Endodermal cell (in vitro differentiated cells): Measurements from ENCODE around the gene ADGRG7. TPM values are rescaled to one million over a fixed set of nuclear protein-coding genes. Genes with fewer than 3 reads are reported as not detected.

Experiments used
- DNase-seq: peaks from one replicate; pipeline ENCODE4 v3.0.0-alpha.2; 2017
- H3K27ac ChIP-seq: 2 replicates; pipeline ENCODE4 v1.5.1; 2013; ENCODE audit warnings: mild to moderate bottlenecking, low read depth, low read length, moderate library complexity
- H3K27me3 ChIP-seq: 2 replicates; pipeline ENCODE4 v1.6.1; 2013; ENCODE audit warnings: mild to moderate bottlenecking, low read length, moderate library complexity; ENCODE audit not compliant: insufficient read depth, control insufficient read depth, poor library complexity, severe bottlenecking
- H3K36me3 ChIP-seq: 2 replicates; pipeline ENCODE4 v1.7.0; 2013; ENCODE audit warnings: mild to moderate bottlenecking, low read length, moderate library complexity; ENCODE audit not compliant: control insufficient read depth, insufficient read depth
- H3K4me1 ChIP-seq: one replicate; pipeline ENCODE4 v1.7.0; 2013; ENCODE audit warnings: low read length; ENCODE audit not compliant: control insufficient read depth, insufficient read depth
- H3K4me3 ChIP-seq: 2 replicates; pipeline ENCODE4 v1.5.1; 2013; ENCODE audit warnings: mild to moderate bottlenecking, low read length, moderate library complexity
- H3K9ac ChIP-seq: 2 replicates; pipeline ENCODE4 v1.6.1; 2013; ENCODE audit warnings: mild to moderate bottlenecking, low read length, moderate library complexity; ENCODE audit not compliant: poor library complexity, severe bottlenecking; ENCODE audit errors: extremely low read depth
- H3K9me3 ChIP-seq: 2 replicates; pipeline ENCODE4 v1.6.1; 2013; ENCODE audit warnings: mild to moderate bottlenecking, low read length, moderate library complexity; ENCODE audit not compliant: control insufficient read depth
- H3K27ac Mint-ChIP-seq: 2 replicates; pipeline ENCODE4 v1.8.0; 2020; ENCODE audit warnings: mixed read lengths
- H3K27me3 Mint-ChIP-seq: 2 replicates; pipeline ENCODE4 v1.8.0; 2021; ENCODE audit warnings: mild to moderate bottlenecking, mixed read lengths; ENCODE audit not compliant: insufficient read depth
- H3K36me3 Mint-ChIP-seq: 2 replicates; pipeline ENCODE4 v1.8.0; 2020; ENCODE audit warnings: low read depth, mixed read lengths
- H3K4me1 Mint-ChIP-seq: 2 replicates; pipeline ENCODE4 v1.8.0; 2020; ENCODE audit warnings: mixed read lengths
- H3K4me3 Mint-ChIP-seq: 2 replicates; pipeline ENCODE4 v1.8.0; 2020; ENCODE audit warnings: mild to moderate bottlenecking, moderate library complexity, mixed read lengths
- H3K9me3 Mint-ChIP-seq: 2 replicates; pipeline ENCODE4 v1.8.0; 2020; ENCODE audit warnings: mild to moderate bottlenecking, mixed read lengths
- WGBS, 2 experiments: methylation state at CpG; one replicate each; pipeline versions ENCODE4 v1.1.5 to v1.1.7; 2013; ENCODE audit warnings: missing lambda C conversion rate in 2 of 2, mixed read lengths in 1 of 2; ENCODE audit not compliant: insufficient coverage in 1 of 2, insufficient read length in 1 of 2; 5-methylcytosine and 5-hydroxymethylcytosine counted together
- total RNA-seq, 2 donors: library from RNA; stranded (reverse); fragmentation: NEBNext Ultra II Directional in 1 of 2; extraction: Animal tissue kit (Norgen Biotek cat#: 25700) in 1 of 2; gene quantifications; 2 replicates in 1 of 2; 3 replicates in 1 of 2; pipeline ENCODE4 v1.2.1, GENCODE V29; 2021
- TF ChIP-seq, protein P1 (sequence below): fragments of 200-600 bp; sonication (generic); conservative IDR thresholded peaks from 2 replicates; pipeline ENCODE4 v1.5.0; 2021; ENCODE audit warnings: antibody characterized with exemption, mild to moderate bottlenecking

The ADGRG7 gene
- total RNA-seq, 2 donors from 2014 or later: 0.70 to 2.1 TPM

DNA sequence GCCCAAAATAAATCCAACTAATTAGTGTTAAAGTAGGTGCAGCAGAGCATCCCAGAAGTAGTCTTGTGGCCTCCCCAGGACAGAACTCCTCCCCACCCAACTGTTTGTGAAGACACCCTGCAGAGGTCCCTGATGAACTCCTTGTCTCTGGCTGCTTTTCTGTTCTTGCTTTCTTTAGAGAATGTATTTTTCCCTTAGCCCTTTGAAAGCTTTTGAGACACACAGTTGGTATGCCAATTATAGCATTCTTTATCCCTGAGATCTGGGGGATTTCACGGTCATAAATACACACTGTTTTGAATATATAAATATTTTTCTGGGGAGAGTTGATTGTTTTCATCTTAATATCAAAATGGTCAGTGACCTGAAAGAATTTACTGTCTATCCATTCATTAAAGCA is 109.7 kb downstream of the ADGRG7 start:
- H3K36me3 Mint-ChIP-seq: peaks cover 77% of the 10 kb centered on the region
- TF ChIP-seq, protein P1, sequence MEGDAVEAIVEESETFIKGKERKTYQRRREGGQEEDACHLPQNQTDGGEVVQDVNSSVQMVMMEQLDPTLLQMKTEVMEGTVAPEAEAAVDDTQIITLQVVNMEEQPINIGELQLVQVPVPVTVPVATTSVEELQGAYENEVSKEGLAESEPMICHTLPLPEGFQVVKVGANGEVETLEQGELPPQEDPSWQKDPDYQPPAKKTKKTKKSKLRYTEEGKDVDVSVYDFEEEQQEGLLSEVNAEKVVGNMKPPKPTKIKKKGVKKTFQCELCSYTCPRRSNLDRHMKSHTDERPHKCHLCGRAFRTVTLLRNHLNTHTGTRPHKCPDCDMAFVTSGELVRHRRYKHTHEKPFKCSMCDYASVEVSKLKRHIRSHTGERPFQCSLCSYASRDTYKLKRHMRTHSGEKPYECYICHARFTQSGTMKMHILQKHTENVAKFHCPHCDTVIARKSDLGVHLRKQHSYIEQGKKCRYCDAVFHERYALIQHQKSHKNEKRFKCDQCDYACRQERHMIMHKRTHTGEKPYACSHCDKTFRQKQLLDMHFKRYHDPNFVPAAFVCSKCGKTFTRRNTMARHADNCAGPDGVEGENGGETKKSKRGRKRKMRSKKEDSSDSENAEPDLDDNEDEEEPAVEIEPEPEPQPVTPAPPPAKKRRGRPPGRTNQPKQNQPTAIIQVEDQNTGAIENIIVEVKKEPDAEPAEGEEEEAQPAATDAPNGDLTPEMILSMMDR: no peak
- no peaks in the 10 kb centered on the region for H3K27me3 Mint-ChIP-seq
- no peak overlapping the region for H3K9ac ChIP-seq
- peaks cover 8% of the 10 kb centered on the region for H3K4me1 ChIP-seq
- H3K36me3 ChIP-seq: peaks cover 92% of the 10 kb centered on the region
- H3K9me3 Mint-ChIP-seq: no peaks in the 10 kb centered on the region
- H3K27me3 ChIP-seq: no peaks in the 10 kb centered on the region
- 43% methylated on average over 1 of the region's 1 CpG; no CpG with 5 or more reads in 1 of the 2 experiments for WGBS, 2 experiments
- H3K27ac Mint-ChIP-seq: no peak overlapping the region
- no peak overlapping the region for H3K27ac ChIP-seq
- H3K4me1 Mint-ChIP-seq: peaks cover 35% of the 10 kb centered on the region
- no peak for DNase-seq
- peaks cover 15% of the 10 kb centered on the region for H3K9me3 ChIP-seq
- no peak overlapping the region for H3K4me3 ChIP-seq
- no peak overlapping the region for H3K4me3 Mint-ChIP-seq

DNA sequence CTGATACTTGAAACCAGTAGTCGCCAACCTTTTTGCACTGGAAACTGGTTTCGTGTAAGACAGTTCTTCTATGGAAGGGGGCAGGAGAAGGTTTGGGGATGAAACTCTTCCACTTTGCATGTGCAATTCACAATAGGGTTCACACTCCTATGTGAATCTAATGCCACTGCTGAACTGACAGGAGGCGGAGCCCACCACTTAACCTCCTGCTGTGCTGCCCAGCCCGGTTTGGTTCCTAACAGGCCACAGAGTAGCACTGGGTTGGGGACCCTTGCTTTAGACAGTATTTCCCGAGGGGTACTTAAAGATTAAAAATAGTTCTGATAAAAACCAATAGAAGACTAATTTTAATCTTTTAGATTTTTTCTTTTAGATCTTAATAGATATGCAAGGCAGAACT is 111.0 kb downstream of the ADGRG7 start:
- peaks cover 5% of the 10 kb centered on the region for H3K4me1 ChIP-seq
- H3K27ac Mint-ChIP-seq: no peak overlapping the region
- H3K4me3 ChIP-seq: no peak overlapping the region
- H3K4me3 Mint-ChIP-seq: no peak overlapping the region
- H3K27ac ChIP-seq: no peak overlapping the region
- TF ChIP-seq, protein P1: no peak
- DNase-seq: peak; percentile 86
- peaks cover 90% of the 10 kb centered on the region for H3K36me3 ChIP-seq
- H3K9ac ChIP-seq: no peak overlapping the region
- H3K4me1 Mint-ChIP-seq: peaks cover 31% of the 10 kb centered on the region
- H3K36me3 Mint-ChIP-seq: peaks cover 76% of the 10 kb centered on the region
- peaks cover 15% of the 10 kb centered on the region for H3K9me3 ChIP-seq
- no peaks in the 10 kb centered on the region for H3K27me3 Mint-ChIP-seq
- no peaks in the 10 kb centered on the region for H3K27me3 ChIP-seq
- H3K9me3 Mint-ChIP-seq: no peaks in the 10 kb centered on the region
- 59 to 67% methylated on average over 3 to 5 of the region's 5 CpGs for WGBS, 2 experiments

DNA sequence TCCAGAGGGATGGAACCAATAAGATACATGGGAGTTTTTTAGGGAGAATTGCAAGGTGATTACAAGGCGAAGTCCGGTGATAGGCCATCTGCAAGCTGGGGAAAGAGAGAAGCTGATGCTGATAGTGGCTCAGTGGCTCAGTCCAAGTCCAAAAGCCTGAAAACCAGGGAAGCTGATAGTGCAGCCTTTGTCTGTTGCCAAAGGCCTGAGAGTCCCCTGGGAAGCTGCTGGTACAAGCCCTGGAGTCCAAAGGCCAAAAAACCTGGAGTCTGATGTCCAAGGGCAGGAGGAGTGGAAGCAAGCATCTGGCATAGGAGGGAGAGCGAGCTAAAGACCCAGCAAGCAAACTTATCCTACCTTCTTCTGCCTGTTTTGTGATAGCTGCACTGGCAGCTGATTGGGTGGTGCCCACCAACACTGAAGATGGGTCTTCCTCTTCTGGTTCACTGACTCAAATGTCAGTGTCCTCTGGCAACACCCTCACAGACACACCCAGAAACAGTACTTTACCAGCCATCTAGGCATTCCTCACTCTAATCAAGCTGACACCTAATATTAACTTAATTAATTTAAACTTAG is 116.6 kb downstream of the ADGRG7 start:
- TF ChIP-seq, protein P1: no peak
- H3K4me3 ChIP-seq: no peak overlapping the region

More for the DNA sequence above, 116.6 kb downstream of the ADGRG7 start:
- H3K9me3 ChIP-seq: peaks cover 10% of the 10 kb centered on the region
- peaks cover 3% of the 10 kb centered on the region for H3K4me1 ChIP-seq
- peaks cover 78% of the 10 kb centered on the region for H3K36me3 Mint-ChIP-seq
- 92 to 95% methylated on average over 2 to 3 of the region's 3 CpGs for WGBS, 2 experiments
- H3K36me3 ChIP-seq: peaks cover 76% of the 10 kb centered on the region
- no peak overlapping the region for H3K9ac ChIP-seq
- DNase-seq: peak; percentile 51
- no peak overlapping the region for H3K27ac ChIP-seq
- no peaks in the 10 kb centered on the region for H3K27me3 ChIP-seq
- no peaks in the 10 kb centered on the region for H3K27me3 Mint-ChIP-seq
- H3K4me3 Mint-ChIP-seq: no peak overlapping the region
- peaks cover 29% of the 10 kb centered on the region for H3K4me1 Mint-ChIP-seq
- peak overlapping the region; percentile 78 for H3K27ac Mint-ChIP-seq
- H3K9me3 Mint-ChIP-seq: no peaks in the 10 kb centered on the region
